IMR-90 (cell line): ENCODE data around the gene WDTC1. TPM values are rescaled to one million over a fixed set of nuclear protein-coding genes. Genes with fewer than 3 reads are reported as not detected.

Experiments
- ATAC-seq: fragments of 200-7000 bp; cut with Tn5 transposase; 2 replicates; pipeline ENCODE4 v1.9.1; 2020; ENCODE audit warnings: low read depth, mild to moderate bottlenecking, moderate library complexity
- BruUV-seq: library from RNA; stranded (reverse); fragments of 400-500 nt; replicated peaks from 2 replicates; lab custom pipeline; 2021; lab: Mats Ljungman, UMichigan
- CTCF ChIA-PET: fragments of 300-600 bp; formaldehyde crosslinking; extraction: SDS; loops from one replicate; lab custom pipeline; 2021; ENCODE audit warnings: antibody characterized with exemption; lab: Yijun Ruan, JAX
- POLR2A ChIA-PET: fragments of 300-600 bp; sonication (Branson Sonifier 250); formaldehyde crosslinking; loops from one replicate; lab custom pipeline; 2022; ENCODE audit warnings: antibody characterized with exemption; ENCODE audit not compliant: unreplicated experiment; lab: Charles Lee
- DNase-seq: peaks from one replicate; pipeline ENCODE4 v3.0.0; 2013
- H2AFZ ChIP-seq: replicated peaks from 2 replicates; pipeline ENCODE3; 2013; ENCODE audit warnings: low read length, mild to moderate bottlenecking; ENCODE audit not compliant: poor library complexity
- H2AK5ac ChIP-seq: 2 replicates; pipeline ENCODE4 v1.6.1; 2013; ENCODE audit warnings: low read depth, low read length, inconsistent platforms
- H2AK9ac ChIP-seq: replicated peaks from 2 replicates; pipeline ENCODE3; 2013; ENCODE audit warnings: mild to moderate bottlenecking, low read depth, low read length, moderate library complexity; ENCODE audit not compliant: poor library complexity
- H2BK120ac ChIP-seq: 2 replicates; pipeline ENCODE4 v1.6.1; 2013; ENCODE audit warnings: low read depth, low read length, inconsistent platforms
- H2BK15ac ChIP-seq: 3 replicates; pipeline ENCODE4 v1.6.1; 2013; ENCODE audit warnings: low read depth, low read length, inconsistent platforms
- H2BK20ac ChIP-seq: 2 replicates; pipeline ENCODE4 v1.6.1; 2013; ENCODE audit warnings: low read depth, mild to moderate bottlenecking, inconsistent platforms, low read length, moderate library complexity
- H2BK5ac ChIP-seq: 2 replicates; pipeline ENCODE4 v1.6.1; 2013; ENCODE audit warnings: mild to moderate bottlenecking, low read depth, low read length, inconsistent platforms; ENCODE audit not compliant: poor library complexity, severe bottlenecking
- H3K14ac ChIP-seq: replicated peaks from 2 replicates; pipeline ENCODE4 v1.6.1; 2013; ENCODE audit warnings: low read depth, low read length, inconsistent platforms
- H3K18ac ChIP-seq: 2 replicates; pipeline ENCODE4 v1.6.1; 2013; ENCODE audit warnings: low read depth, low read length, control low read depth
- H3K23ac ChIP-seq: 2 replicates; pipeline ENCODE4 v1.6.1; 2013; ENCODE audit warnings: low read depth, low read length, inconsistent platforms
- H3K27ac ChIP-seq: 2 replicates; pipeline ENCODE4 v1.5.1; 2013; ENCODE audit warnings: mild to moderate bottlenecking, control low read depth, low read length; ENCODE audit not compliant: insufficient read depth
- H3K27me3 ChIP-seq: 2 replicates; pipeline ENCODE4 v1.6.1; 2013; ENCODE audit warnings: low read length; ENCODE audit not compliant: control insufficient read depth, insufficient read depth
- H3K36me3 ChIP-seq: 2 replicates; pipeline ENCODE4 v1.6.1; 2013; ENCODE audit warnings: low read length, mixed read lengths; ENCODE audit not compliant: control insufficient read depth, insufficient read depth
- H3K4ac ChIP-seq: 2 replicates; pipeline ENCODE4 v1.6.1; 2013; ENCODE audit warnings: low read depth, low read length, inconsistent platforms
- H3K4me1 ChIP-seq: 2 replicates; pipeline ENCODE4 v1.6.1; 2013; ENCODE audit warnings: low read length, mixed read lengths; ENCODE audit not compliant: control insufficient read depth, insufficient read depth
- H3K4me2 ChIP-seq: 2 replicates; pipeline ENCODE4 v1.6.1; 2013; ENCODE audit warnings: low read depth, mild to moderate bottlenecking, control low read depth, low read length, moderate library complexity
- H3K4me3 ChIP-seq: 2 replicates; pipeline ENCODE4 v1.5.1; 2013; ENCODE audit warnings: low read depth, mild to moderate bottlenecking, control low read depth, low read length, moderate library complexity; ENCODE audit not compliant: insufficient read depth
- H3K56ac ChIP-seq: 2 replicates; pipeline ENCODE4 v1.6.1; 2013; ENCODE audit warnings: low read length, inconsistent platforms; ENCODE audit not compliant: insufficient read depth; ENCODE audit errors: extremely low read depth
- H3K79me1 ChIP-seq, 2 experiments: 2 replicates each; pipeline ENCODE4 v1.6.1; 2013; ENCODE audit warnings: low read length in 2 of 2, inconsistent platforms in 1 of 2, low read depth in 1 of 2
- H3K9ac ChIP-seq: 2 replicates; pipeline ENCODE4 v1.6.1; 2013; ENCODE audit warnings: low read depth, low read length, control low read depth
- H3K9me1 ChIP-seq: 2 replicates; pipeline ENCODE4 v1.6.1; 2013; ENCODE audit warnings: low read length, inconsistent platforms; ENCODE audit not compliant: insufficient read depth
- H3K9me3 ChIP-seq: 2 replicates; pipeline ENCODE4 v1.6.1; 2013; ENCODE audit warnings: low read length; ENCODE audit not compliant: control insufficient read depth, insufficient read depth
- H4K20me1 ChIP-seq: 2 replicates; pipeline ENCODE4 v1.6.1; 2013; ENCODE audit warnings: low read length, inconsistent platforms; ENCODE audit not compliant: insufficient read depth
- H4K5ac ChIP-seq: 2 replicates; pipeline ENCODE4 v1.6.1; 2013; ENCODE audit warnings: mild to moderate bottlenecking, low read depth, low read length, control low read depth
- H4K8ac ChIP-seq, 2 experiments: 2 replicates each; pipeline ENCODE4 v1.6.1; 2013; ENCODE audit warnings: low read depth in 2 of 2, low read length in 2 of 2, control low read depth in 1 of 2, inconsistent platforms in 1 of 2
- H4K91ac ChIP-seq: 2 replicates; pipeline ENCODE4 v1.6.1; 2013; ENCODE audit warnings: low read depth, low read length, inconsistent platforms; ENCODE audit not compliant: insufficient read depth
- BHLHE40 ChIP-seq: fragments of 150-350 bp; IDR thresholded peaks from 2 replicates; pipeline ENCODE4 v1.6.1; 2016; ENCODE audit warnings: mild to moderate bottlenecking, low read depth, low read length
- CEBPB ChIP-seq: IDR thresholded peaks from 2 replicates; pipeline ENCODE4 v1.6.1; 2012; ENCODE audit warnings: low read depth, low read length, improper control_type of control experiment
- CHD1 ChIP-seq: IDR thresholded peaks from 2 replicates; pipeline ENCODE4 v1.6.1; 2012; ENCODE audit warnings: low read depth, low read length, improper control_type of control experiment
- MAFK ChIP-seq: IDR thresholded peaks from 2 replicates; pipeline ENCODE4 v1.6.1; 2012; ENCODE audit warnings: low read depth, low read length, improper control_type of control experiment
- POLR2A ChIP-seq: IDR thresholded peaks from 2 replicates; pipeline ENCODE4 v1.6.1; 2012; ENCODE audit warnings: mild to moderate bottlenecking, low read depth, low read length
- RCOR1 ChIP-seq: IDR thresholded peaks from 2 replicates; pipeline ENCODE4 v1.6.1; 2012; ENCODE audit warnings: mild to moderate bottlenecking, low read length, improper control_type of control experiment; ENCODE audit not compliant: insufficient replicate concordance
- WGBS, 2 experiments: methylation state at CpG; one replicate each; pipeline versions ENCODE4 v1.1.5 to v1.1.7; 2013; ENCODE audit warnings: missing lambda C conversion rate in 2 of 2; ENCODE audit not compliant: insufficient read length in 1 of 2; ENCODE audit errors: extremely low coverage in 2 of 2; 5-methylcytosine and 5-hydroxymethylcytosine counted together
- dilution Hi-C: fragments of 300-500 bp; cut with HindIII; formaldehyde crosslinking; loops from one replicate; pipeline ENCODE4 v1.14.3; 2018; ENCODE audit warnings: low sequenced_read_pairs; ENCODE audit not compliant: unreplicated experiment
- in situ Hi-C: fragments of 300-500 bp; cut with MboI; formaldehyde crosslinking; loops from 3 replicates; pipeline ENCODE4 v1.14.3; 2019; ENCODE audit warnings: low sequenced_read_pairs, inconsistent platforms, mixed read lengths
- intact Hi-C: fragments of 100-400 bp; cut with micrococcal nuclease; formaldehyde crosslinking; loops from 2 replicates; pipeline ENCODE4 v1.10.0; 2022
- polyA plus RNA-seq, 3 experiments: library from polyadenylated mRNA; depleted of rRNA; stranded (reverse); fragments of >200 nt; gene quantifications; 2 replicates each; pipeline ENCODE4 v1.2.3, GENCODE V29; 2012; ENCODE audit warnings: low replicate concordance in 1 of 3
- total RNA-seq: library from RNA; depleted of rRNA; stranded (reverse); fragments of >200 nt; gene quantifications from 2 replicates; pipeline ENCODE4 v1.2.3, GENCODE V29; 2012
- TF ChIP-seq, protein P1 (sequence below): conservative IDR thresholded peaks from 2 replicates; pipeline ENCODE4 v1.5.1; 2012; ENCODE audit warnings: mild to moderate bottlenecking, low read depth, low read length, improper control_type of control experiment
- TF ChIP-seq, protein P2 (sequence below): fragments of 150-350 bp; IDR thresholded peaks from 2 replicates; pipeline ENCODE4 v1.6.1; 2016; ENCODE audit warnings: low read depth, mild to moderate bottlenecking, low read length, moderate library complexity, borderline replicate concordance

WDTC1 gene
- total and polyA plus RNA-seq, 2 of the 4 experiments (the other 2 are of a cell fraction), result 9.9 to 15.2 TPM

DNA sequence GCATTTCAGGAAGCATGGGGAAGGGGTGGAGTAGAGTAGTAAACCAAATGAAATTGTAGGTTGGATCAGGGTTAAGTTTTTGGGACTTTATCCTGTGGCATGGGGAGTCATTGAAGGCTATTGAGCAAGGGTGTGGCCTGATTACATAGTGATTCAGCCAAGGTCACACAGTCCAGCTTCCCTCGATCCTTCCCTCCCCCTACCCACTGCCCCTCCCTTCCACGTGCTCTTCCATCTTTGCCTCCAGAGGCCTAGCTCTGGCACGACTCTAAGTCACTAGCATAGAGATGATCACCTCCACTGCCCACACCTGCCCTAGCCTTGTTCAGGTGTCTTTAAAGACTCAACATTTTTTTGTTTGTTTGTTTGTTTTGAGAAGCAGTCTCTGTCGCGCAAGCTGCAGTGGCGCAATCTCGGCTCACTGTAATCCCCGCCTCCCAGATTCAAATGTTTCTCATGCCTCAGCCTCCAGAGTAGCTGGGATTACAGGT, 42.3 kb upstream of the WDTC1 start:
- POLR2A ChIA-PET, result no interaction called here
- no peaks in the 10 kb centered on the region for H4K20me1 ChIP-seq
- dilution Hi-C loops, result no loop called here
- H3K36me3 ChIP-seq, result no peaks in the 10 kb centered on the region
- no peak overlapping the region for H3K23ac ChIP-seq
- H3K4ac ChIP-seq, result no peak overlapping the region
- H3K79me1 ChIP-seq, result no peaks in the 10 kb centered on the region
- intact Hi-C loops, result loop anchor here (10.0 kb wide), 2 partner anchors 147 to 203 kb away; partner anchors contain the start of gene GPR3
- H3K9me3 ChIP-seq, result no peaks in the 10 kb centered on the region
- no TSS peak for BruUV-seq
- WGBS, 2 experiments, result 87% methylated on average over 7 of the region's 8 CpGs; no CpG with 5 or more reads in 1 of the 2 experiments
- no peak overlapping the region for H2BK20ac ChIP-seq
- H3K4me3 ChIP-seq, result no peak overlapping the region
- H4K8ac ChIP-seq, result no peak overlapping the region
- H3K9me1 ChIP-seq, result no peaks in the 10 kb centered on the region
- in situ Hi-C loops, result no loop called here
- no peak overlapping the region for H2AK5ac ChIP-seq
- H3K4me1 ChIP-seq, result peaks cover 2% of the 10 kb centered on the region; the same call in 1 of the 2 replicates
- no peak for DNase-seq
- H3K27me3 ChIP-seq, result peaks cover 5% of the 10 kb centered on the region; the same call in 1 of the 2 replicates
- no peak overlapping the region for H2BK15ac ChIP-seq
- H3K27ac ChIP-seq, result no peak overlapping the region
- H4K91ac ChIP-seq, result no peak overlapping the region
- no peak overlapping the region for H4K5ac ChIP-seq
- no peak overlapping the region for H2BK120ac ChIP-seq
- no peak overlapping the region for H3K14ac ChIP-seq
- no peak overlapping the region for H3K18ac ChIP-seq
- no peak overlapping the region for H3K4me2 ChIP-seq
- H3K9ac ChIP-seq, result no peak overlapping the region
- TF ChIP-seq MAFK, result no peak
- TF ChIP-seq RCOR1, result no peak
- no peak for TF ChIP-seq POLR2A
- TF ChIP-seq BHLHE40, result no peak
- no peak for TF ChIP-seq CEBPB
- TF ChIP-seq, protein P1, sequence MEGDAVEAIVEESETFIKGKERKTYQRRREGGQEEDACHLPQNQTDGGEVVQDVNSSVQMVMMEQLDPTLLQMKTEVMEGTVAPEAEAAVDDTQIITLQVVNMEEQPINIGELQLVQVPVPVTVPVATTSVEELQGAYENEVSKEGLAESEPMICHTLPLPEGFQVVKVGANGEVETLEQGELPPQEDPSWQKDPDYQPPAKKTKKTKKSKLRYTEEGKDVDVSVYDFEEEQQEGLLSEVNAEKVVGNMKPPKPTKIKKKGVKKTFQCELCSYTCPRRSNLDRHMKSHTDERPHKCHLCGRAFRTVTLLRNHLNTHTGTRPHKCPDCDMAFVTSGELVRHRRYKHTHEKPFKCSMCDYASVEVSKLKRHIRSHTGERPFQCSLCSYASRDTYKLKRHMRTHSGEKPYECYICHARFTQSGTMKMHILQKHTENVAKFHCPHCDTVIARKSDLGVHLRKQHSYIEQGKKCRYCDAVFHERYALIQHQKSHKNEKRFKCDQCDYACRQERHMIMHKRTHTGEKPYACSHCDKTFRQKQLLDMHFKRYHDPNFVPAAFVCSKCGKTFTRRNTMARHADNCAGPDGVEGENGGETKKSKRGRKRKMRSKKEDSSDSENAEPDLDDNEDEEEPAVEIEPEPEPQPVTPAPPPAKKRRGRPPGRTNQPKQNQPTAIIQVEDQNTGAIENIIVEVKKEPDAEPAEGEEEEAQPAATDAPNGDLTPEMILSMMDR, result no peak
- TF ChIP-seq, protein P2, sequence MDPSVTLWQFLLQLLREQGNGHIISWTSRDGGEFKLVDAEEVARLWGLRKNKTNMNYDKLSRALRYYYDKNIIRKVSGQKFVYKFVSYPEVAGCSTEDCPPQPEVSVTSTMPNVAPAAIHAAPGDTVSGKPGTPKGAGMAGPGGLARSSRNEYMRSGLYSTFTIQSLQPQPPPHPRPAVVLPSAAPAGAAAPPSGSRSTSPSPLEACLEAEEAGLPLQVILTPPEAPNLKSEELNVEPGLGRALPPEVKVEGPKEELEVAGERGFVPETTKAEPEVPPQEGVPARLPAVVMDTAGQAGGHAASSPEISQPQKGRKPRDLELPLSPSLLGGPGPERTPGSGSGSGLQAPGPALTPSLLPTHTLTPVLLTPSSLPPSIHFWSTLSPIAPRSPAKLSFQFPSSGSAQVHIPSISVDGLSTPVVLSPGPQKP, result no peak
- no peak for TF ChIP-seq CHD1
- no peak overlapping the region for H2AFZ ChIP-seq
- no peak overlapping the region for H2BK5ac ChIP-seq
- ATAC-seq, result no peak
- no peak overlapping the region for H2AK9ac ChIP-seq
- no peak overlapping the region for H3K56ac ChIP-seq
- CTCF ChIA-PET, result no interaction called here
